Measurements from ENCODE around the gene ASS1. TPM values are rescaled to one million over a fixed set of nuclear protein-coding genes. Genes with fewer than 3 reads are reported as not detected.

Gene ASS1
- polyA plus RNA-seq, 4 donors: 285 to 349 (median 306) TPM

DNA sequence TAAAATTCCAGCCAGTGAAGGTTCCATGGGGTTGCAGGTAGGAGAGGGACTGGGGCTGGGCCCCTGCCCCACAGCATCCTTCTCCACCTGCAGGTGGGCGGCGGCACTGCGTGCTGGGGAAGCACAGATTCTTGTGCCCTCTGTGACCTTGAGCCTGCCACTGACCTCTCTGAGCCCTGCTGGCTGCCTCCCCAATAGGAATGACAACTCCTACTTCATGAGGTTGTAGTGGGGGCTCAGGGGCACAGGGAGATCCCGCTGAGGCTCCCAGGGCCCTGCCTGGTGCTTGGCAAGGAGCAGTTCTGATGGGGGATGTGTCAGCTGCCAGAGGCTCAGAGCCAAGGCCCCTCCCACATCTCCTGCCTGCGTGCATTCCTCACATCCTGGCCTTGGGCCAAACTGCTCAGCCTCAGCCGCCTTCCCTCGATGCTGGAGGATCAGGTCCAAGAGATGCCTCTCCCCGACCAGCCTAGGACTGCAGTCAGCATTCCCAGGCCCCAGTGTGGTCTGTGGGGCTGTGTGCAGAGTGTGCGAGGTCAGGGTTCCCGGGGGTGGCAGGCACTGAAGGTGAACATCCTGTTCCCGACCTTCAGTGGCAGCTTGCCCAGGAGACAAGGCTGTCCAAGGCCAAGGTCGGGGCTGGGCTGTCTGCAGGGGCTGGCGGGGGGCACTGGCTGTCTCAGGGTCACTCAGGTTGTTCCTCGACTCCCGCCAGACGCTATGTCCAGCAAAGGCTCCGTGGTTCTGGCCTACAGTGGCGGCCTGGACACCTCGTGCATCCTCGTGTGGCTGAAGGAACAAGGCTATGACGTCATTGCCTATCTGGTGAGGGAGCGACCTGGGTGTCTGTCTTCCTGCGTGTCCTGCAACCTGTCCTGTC lies 7.0 kb downstream of the ASS1 start:
- peak; percentile 67 to 90 (median 80) for DNase-seq (ENCODE audit: low read depth in 4 of 4, low spot score in 2 of 4)

DNA sequence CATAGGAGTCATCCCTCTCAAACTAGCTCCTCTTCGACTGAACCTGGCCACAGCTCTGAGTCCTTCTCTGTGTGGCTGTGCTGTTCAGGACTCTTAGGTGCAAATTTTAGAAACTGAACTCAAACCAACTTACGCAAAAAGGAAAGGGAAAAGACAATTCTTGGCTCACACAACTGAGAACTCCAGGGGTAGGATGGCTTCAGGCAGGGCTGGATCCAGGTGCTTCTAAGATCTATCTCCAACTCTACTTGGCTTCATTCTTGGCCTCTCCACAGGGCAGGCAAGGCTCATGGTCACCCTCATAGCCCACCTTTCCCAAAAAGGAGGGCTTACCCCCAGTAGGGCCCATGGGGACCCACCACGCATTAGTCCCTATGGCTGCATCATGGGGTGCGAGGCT lies 8.1 kb downstream of the ASS1 start:
- DNase-seq (ENCODE audit: low read depth in 4 of 4, low spot score in 2 of 4): no peak

DNA sequence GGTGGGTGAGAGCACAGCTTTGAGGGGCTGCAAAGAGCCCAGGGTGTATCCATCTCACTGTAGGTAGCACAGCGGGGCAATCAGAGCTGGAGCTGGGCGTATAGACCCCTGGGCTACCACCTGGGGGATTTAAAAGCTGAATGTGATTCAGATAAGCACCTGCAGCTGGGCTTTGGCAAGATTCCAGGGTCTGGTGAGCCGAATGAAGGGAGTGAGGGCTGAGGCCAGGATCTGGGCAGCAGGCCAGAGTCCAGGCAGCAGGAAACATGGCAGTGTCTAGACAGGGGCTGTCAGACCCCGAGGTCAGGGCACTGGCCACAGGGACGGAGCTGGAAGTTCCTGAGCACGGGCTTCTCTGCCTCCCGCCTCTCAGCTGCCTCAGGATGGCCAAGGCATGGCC lies 8.7 kb downstream of the ASS1 start:
- no peak for DNase-seq (ENCODE audit: low read depth in 4 of 4, low spot score in 2 of 4)

DNA sequence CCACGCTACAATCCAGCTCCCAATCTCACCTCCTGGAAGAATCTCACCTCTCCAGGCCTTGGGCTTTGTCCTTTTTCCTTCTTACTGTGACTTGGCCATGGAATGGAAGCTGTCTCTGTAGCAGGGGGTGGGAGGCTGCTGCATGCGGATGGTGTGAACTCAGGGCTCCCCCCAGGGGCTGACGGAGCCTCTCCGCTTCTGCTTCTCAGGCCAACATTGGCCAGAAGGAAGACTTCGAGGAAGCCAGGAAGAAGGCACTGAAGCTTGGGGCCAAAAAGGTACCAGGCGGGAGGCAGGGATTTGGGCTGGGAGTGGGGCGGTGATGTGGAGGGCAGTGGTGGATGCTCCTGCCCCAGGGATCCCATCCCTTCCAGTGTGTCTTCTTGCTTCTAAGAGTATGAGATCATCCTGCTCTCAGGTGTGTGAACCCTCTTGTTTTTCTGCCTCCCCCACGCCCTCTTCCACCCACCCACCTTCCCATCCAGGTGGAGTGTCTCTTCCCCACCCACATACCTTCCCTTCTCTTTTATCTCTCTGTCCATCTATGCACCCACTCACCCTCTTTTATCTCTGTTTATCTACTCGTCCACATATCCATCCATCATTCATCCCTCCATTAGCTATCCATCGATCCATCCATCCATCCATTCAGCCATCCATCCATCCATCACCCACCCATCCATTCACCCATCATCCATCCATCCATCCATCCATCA lies 9.5 kb downstream of the ASS1 start:
- no peak for DNase-seq (ENCODE audit: low read depth in 4 of 4, low spot score in 2 of 4)

DNA sequence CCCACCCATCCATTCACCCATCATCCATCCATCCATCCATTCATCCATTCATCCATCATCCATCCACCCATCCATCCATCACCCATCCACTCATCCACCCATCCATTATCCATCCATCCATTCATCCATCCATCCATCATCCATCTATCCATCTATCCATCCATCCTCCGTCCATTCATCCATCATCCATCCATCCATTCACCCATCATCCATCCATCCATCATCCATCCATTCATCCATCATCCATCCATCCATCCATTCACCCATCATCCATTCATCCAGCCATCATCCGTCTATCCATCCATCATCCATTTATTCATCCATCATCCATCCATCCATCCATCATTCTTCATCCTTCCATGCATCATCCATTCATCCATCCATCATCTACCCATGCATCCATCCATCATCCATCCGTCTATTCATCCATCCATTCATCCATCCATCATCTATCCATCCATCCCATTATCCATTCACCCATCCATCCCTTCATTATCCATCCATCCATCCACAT lies 10.1 kb downstream of the ASS1 start:
- no peak for DNase-seq (ENCODE audit: low read depth in 4 of 4, low spot score in 2 of 4)

DNA sequence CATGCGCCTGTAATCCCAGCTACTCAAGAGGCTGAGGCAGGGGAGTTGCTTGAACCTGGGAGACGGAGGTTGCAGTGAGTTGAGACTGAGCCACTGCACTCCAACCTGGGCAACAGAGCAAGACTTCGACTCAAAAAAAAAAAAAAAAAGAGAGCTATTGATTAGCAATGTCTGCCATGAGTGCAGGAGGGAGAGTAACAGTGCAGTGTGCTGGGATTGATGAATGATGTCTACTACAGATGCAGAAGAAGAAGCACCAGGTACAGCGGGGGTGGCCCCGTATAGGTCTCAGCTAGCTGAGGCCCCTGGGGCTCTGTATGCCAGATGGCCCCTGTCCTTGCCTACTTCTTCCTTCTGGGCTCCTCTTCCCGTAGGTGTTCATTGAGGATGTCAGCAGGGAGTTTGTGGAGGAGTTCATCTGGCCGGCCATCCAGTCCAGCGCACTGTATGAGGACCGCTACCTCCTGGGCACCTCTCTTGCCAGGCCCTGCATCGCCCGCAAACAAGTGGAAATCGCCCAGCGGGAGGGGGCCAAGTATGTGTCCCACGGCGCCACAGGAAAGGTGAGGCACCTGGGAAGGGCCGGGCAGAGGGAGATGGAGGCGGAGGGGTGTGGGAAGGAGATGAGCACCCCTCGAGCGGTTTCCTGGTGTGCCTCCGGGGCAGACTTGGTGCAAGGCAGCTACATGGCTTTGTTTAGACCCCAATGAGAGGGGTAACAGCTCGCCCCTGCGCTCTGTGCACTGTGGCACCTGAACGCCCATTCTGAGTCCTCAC lies 13.5 kb downstream of the ASS1 start:
- no peak for DNase-seq (ENCODE audit: low read depth in 4 of 4, low spot score in 2 of 4)

DNA sequence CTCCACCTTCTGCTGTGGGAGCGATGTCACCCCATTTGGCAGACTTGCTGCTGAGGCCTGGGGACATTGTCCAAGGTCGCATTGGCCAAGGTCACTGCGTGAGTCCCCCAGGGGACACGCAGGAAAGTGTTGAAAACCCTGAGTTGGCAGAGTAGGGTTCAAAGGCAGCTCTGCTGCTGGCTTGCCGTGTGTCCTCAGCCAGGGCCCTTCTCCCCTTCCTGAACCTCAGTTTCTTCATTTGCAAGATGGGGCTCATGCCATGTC lies 14.0 kb downstream of the ASS1 start:
- DNase-seq (ENCODE audit: low read depth in 4 of 4, low spot score in 2 of 4): no peak

DNA sequence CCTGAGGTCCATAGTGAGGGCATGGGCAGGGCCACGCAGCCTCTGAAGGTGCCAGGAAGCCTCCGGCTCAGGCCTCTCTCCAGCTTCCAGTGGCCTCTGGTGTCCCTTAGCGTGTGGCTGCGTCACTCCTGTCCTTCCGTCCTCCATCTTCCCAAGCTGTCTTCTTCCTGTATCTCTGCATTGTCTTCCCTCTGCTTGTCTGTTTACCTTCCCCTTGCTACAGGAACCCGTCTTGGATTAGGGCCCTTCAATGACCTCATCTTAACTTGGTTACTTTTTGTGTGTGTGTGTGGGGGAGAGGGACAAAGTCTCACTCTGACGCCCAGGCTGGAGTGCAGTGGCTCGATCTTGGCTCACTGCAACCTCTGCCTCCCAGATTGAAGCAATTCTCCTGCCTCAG lies 14.4 kb downstream of the ASS1 start:
- no peak for DNase-seq (ENCODE audit: low read depth in 4 of 4, low spot score in 2 of 4)

DNA sequence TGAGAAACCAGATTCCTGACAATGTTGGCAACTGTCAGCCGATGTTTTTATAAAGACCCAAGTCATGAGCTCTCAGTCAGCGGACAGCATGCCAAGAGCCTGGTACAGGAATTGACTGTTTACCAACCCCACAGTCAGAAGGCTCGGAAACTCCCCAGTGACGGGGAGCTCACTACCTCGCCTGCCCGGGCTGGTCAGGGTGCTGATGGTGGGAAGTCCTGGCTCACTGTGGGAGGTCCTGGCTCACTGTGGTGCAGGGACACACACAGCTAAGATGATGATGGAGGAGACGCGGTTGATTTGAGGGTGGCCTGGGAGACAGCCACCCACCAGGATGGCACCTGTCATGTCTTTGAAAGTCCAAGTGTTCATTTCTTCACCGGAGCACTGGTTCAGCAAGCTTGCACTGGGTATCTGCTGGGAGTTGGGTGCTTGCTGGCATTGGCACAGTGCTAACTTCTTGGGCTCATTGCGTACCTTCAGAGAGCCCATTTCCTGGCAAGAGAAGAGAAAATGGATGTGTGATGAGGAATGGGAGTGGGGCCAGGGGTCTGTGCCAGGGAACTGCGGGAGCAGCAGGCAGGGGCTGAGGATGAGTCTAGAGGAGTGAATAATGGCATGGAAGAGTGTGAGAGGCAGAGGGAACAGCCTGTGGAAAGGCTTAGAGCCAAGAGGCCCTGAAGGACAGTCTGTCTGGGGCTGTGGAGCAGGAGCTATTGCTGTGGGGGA lies 15.3 kb downstream of the ASS1 start:
- DNase-seq (ENCODE audit: low read depth in 4 of 4, low spot score in 2 of 4): no peak

DNA sequence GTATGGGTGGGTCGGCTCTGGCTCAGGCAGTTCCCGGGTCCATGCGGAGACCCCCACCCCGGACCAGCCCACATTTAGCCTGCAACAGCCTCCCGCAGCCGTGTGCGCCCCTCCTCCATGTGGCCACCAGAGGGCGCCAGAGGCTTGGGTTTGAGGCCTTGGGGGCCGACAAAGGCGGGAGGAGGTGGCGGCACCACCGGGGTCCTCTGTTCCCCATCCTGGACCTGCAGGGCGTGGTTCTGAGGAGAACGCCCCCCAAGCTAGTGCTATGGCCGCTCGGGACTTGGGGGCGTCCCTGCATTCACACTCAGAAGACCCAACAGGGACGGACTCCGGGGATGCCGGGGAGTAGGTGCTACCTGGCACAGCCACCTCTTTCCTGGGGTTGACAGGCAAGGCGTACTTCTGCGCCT lies 16.5 kb downstream of the ASS1 start:
- no peak for DNase-seq (ENCODE audit: low read depth in 4 of 4, low spot score in 2 of 4)

DNA sequence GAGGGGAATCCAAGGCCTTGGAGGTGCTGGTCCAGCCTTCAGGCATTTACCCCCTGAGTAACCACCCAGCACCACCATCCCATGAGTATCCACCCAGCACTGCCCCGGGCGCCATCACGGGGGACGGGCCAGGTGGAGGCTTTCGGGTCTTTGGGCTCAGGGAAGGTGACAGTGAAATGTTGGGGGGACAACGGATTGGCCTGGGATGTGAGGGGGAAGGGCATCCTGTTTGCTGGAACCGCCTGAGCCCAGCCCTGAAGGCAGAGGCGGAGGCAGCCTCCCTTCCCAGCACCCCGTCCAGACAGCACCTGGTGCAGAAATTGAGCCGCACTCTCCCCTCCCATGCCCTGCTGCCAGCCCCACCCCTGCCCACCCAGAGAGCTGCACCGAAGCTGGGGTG lies 17.0 kb downstream of the ASS1 start:
- DNase-seq (ENCODE audit: low read depth in 4 of 4, low spot score in 2 of 4): no peak

DNA sequence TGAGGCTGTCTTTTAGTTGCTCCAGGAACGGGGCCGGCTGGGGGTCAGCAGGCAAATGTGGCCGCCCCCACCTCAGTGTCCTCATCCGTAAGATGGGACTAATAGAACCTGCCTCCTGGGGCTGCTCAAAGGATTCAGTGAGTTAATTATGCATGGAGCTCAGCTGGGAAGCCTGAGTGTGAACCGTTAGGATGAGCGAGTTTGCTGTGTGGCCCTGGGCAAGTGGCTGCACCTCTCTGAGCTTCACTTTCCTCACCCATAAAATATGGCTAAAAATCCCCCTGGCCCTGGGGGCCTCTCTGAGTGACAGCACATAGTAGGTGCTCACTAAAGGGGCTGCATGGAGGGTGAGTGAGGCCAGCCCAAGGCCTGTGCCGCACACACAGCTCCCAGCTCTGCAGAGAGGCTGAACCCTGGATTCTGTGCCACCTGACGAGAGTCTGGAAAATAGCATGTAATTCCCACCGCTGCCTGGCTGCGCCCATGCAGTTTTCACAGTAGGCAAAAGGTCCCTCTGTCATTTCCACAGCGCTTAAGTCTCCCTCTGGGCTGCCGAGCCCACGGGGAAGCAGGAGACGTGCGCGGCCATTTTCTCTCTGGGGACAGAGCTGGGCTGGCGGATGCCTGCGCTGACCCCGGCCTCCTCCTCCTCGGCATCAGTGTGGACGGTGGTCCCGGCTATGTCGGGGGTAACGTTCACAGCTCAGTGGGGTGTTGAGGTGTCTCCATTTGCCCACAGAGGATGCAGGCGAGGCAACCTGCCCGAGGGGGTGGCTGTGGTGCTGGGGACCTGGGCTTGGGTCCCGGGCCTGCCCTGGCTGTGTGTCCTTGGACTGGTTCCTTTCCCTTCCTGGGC lies 18.2 kb downstream of the ASS1 start:
- no peak for DNase-seq (ENCODE audit: low read depth in 4 of 4, low spot score in 2 of 4)

DNA sequence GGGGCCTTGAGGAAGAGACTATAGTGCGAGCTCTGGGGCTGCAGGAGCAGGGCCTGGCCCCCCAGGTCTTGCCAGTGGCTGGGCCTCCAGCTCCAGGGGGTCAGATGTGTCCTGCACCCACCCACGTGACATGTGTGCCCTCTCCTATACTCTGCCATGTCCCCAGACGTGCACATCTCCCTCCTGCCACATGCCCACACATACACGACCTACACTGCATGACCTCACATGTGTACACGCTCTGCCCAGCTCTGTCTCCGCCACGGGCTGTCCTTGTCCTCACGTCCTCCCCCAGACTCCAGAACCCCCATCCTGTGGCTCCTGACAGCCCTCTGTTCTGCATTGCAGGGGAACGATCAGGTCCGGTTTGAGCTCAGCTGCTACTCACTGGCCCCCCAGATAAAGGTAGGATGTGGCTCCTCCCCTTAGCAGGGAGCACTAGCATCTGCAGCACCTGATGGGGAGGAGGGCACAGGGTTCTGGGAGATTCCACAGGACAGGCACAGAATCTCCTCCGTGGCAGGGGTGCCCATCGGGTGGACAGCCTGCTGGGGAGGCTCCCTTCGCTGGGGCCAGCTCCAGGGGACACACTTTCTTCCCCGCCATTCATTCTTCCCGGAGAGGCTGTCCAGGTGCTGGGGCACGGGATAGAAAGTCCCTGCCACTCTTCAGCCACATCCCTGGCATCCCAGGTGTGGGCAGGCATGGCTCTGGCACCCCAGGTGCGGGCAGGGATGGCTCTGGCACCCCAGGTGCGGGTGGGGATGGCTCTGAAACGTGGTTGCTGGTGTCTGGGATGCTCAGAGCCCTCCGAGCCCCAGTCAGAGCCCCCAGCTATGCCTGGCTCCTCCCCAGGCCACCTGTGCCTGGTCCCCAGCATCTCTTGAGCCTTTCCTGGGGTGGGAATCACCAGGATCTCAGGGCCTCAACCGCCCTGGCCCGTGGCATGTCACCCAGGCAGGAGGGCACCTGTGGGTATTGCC lies 19.3 kb downstream of the ASS1 start:
- no peak for DNase-seq (ENCODE audit: low read depth in 4 of 4, low spot score in 2 of 4)

DNA sequence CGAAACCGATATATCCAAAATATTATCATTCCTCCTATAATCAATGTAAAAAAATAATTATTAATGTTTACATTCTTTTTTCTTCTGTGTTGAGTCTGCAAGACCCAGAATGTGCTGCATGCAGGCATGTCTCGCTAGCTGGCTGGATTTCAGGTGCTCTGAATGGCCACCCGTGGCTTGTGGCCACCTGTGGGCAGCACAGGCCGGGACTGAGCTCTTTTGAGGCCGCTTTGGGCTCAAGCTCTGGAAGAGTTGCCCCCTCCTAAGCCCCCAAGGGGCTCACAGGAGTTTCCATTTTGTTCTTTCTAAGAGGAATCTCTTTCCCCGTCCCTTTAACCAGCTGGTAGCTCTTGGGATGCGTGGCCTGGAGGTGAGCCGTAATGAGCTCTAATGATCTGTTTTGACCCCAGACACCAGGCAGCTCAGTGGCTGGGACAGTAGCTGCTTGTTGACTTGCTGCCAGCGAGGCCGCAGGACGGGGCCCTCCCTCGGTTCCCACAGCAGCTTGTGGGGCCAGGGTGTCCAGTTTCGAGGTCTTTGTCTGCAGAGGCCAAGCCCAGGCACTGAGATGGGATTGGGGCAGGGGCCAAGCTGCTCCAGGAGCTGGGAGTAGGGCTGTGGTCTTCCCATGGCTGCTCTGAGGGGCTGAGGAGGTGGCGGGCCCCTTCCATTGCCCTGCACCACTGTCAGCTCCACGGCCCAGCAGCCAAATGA lies 20.8 kb downstream of the ASS1 start:
- no peak for DNase-seq (ENCODE audit: low read depth in 4 of 4, low spot score in 2 of 4)

DNA sequence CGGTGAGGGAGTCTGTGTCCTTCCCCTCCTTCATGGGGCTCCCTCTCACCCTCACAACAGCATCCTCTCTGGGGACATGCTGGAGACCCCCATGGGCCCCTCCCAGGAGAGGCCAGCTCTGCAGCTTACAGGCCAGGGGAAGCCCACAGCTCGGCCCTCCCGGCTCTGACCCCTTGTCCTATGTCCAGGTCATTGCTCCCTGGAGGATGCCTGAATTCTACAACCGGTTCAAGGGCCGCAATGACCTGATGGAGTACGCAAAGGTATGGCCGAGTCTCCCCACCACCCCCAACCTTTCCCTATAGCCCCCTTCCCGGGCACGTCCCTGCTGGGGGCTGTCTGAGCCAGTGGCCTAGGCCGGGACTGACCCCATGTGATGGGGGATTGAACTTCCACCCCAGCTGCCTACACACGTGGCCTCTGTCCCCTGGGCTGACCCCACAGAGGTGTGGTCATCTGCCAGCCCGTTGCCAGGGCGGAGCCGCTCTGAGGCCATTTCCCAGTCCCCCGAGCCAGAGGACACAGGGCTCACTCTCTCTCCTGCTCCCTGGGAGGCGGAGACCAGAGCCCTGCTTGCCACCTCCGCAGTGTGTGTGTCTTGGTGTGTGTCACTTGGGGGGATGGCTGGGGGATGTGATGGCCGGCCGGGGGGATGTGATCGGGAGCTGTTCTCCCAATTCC lies 21.9 kb downstream of the ASS1 start:
- DNase-seq (ENCODE audit: low read depth in 4 of 4, low spot score in 2 of 4): no peak

DNA sequence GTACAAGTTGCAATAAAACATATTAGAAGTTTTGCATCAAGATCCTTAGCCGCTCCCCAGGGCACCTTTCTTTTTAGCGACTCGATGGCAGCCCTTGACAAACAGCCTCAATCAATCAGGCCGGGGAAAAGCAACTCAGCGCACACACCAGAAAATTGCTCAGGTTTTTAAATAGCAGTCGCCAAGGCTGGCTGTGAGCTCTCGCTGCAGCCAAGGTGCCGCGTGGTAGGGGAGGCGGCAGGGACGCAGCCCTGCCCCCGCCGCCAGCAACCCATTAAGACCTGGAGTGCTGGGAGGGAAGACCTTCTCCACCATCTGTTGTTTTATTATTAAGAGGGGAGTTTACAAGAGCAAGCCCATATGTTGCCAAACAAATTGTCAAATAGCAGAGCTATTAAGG lies 22.6 kb downstream of the ASS1 start:
- DNase-seq (ENCODE audit: low read depth in 4 of 4, low spot score in 2 of 4): no peak

DNA sequence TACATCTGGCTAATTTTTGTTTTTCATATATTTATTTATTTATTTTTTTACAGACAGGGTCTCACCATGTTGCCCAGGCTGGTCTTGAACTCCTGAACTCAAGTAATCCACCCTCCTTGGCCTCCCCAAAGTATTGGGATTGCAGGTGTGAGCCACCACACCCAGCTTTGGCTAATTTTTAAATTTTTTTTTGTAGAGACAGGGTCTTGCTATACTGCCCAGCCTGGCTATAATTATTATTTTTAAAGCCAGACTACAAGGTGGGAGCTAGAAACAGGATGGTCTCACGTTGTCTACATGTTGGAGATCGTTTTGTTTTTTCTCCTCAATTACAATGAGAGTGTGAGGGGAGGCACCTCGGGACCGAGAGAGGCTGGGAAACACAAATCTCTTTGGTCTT lies 23.8 kb downstream of the ASS1 start:
- no peak for DNase-seq (ENCODE audit: low read depth in 4 of 4, low spot score in 2 of 4)
